ENCODE results near the gene MPP3. TPM values are rescaled to one million over a fixed set of nuclear protein-coding genes. Genes with fewer than 3 reads are reported as not detected.

The MPP3 gene
- total RNA-seq, 2 experiments from 2014 or later, result not detected

DNA sequence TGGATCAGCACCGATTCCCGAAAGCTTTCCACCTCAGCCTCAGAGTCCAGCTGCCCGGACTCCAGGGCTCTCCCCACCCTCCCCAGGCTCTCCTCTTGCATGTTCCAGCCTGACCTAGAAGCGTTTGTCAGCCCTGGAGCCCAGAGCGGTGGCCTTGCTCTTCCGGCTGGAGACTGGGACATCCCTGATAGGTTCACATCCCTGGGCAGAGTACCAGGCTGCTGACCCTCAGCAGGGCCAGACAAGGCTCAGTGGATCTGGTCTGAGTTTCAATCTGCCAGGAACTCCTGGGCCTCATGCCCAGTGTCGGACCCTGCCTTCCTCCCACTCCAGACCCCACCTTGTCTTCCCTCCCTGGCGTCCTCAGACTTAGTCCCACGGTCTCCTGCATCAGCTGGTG is 29.0 kb upstream of the MPP3 start:
- ChIA-PET POLR2A (no interaction called here), CTCF (ENCODE audit: unreplicated experiment) (no interaction called here)
- intact Hi-C loops (cut with micrococcal nuclease; ENCODE audit: unreplicated experiment), result no loop called here
- no peaks in the 10 kb centered on the region for H3K4me1 ChIP-seq (ENCODE audit: insufficient read depth, low read length, poor library complexity, severe bottlenecking)
- no peaks in the 10 kb centered on the region for H3K79me2 ChIP-seq (ENCODE audit: insufficient read depth, low read depth, low read length)
- no peaks in the 10 kb centered on the region for H4K20me1 ChIP-seq (ENCODE audit: insufficient read depth, low read length)
- no peak for TF ChIP-seq EZH2phosphoT487 (IDR thresholded peaks at IDR 0.05; ENCODE audit: borderline replicate concordance, low read depth, low read length)
- TF ChIP-seq, protein P1, sequence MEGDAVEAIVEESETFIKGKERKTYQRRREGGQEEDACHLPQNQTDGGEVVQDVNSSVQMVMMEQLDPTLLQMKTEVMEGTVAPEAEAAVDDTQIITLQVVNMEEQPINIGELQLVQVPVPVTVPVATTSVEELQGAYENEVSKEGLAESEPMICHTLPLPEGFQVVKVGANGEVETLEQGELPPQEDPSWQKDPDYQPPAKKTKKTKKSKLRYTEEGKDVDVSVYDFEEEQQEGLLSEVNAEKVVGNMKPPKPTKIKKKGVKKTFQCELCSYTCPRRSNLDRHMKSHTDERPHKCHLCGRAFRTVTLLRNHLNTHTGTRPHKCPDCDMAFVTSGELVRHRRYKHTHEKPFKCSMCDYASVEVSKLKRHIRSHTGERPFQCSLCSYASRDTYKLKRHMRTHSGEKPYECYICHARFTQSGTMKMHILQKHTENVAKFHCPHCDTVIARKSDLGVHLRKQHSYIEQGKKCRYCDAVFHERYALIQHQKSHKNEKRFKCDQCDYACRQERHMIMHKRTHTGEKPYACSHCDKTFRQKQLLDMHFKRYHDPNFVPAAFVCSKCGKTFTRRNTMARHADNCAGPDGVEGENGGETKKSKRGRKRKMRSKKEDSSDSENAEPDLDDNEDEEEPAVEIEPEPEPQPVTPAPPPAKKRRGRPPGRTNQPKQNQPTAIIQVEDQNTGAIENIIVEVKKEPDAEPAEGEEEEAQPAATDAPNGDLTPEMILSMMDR (conservative IDR thresholded peaks at IDR 0.05; ENCODE audit: low read length), result no peak
- H2AFZ ChIP-seq (ENCODE audit: low read length), result no peak overlapping the region
- DNase-seq (ENCODE audit: low spot score), result no peak
- no peaks in the 10 kb centered on the region for H3K36me3 ChIP-seq (ENCODE audit: insufficient read depth, low read length)
- H3K4me2 ChIP-seq (ENCODE audit: low read length), result no peak overlapping the region
- no TSS peak for BruUV-seq (replicated peaks)
- H3K27ac ChIP-seq (ENCODE audit: low read depth, low read length, poor library complexity, severe bottlenecking), result no peak overlapping the region
- H3K4me3 ChIP-seq (ENCODE audit: low read depth, low read length, poor library complexity, severe bottlenecking), result no peak overlapping the region
- no peaks in the 10 kb centered on the region for H3K9me3 ChIP-seq (ENCODE audit: low read length)
- H3K9me2 ChIP-seq (ENCODE audit: insufficient read depth, low read length), result no peaks in the 10 kb centered on the region

DNA sequence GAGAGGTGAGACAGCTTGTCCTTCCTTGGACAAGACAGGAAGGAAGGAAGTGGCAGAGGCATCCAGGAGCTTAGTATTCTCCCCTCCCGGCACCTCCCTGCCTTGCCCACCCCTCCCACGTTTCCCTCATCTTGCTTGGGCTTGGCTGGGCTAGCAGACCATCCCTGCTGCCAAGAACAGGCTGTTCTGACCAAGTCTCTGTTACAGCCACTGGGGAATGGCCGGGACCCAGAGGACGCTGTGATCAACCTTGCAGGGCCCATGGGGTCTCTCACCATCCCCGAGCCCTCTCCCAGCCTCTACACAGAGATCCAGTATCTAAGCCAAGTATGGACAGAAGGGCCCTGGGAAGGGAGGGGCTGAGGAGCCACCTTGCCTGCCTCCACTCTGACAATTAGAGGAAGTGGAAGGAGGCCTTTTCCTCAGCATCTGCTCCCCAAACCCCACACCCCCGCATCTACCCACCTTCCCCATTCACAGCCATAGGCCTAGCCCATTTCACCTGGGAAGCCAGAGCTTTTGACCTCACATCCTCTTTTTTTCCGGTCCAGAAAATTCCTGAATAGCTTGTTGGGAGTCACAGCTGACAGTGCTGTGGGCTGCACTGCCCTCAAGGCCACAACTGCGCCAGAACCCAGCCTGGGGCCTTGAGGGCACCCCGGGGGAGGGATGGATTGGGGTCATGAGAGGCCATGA is 28.1 kb upstream of the MPP3 start:
- CTCF ChIA-PET (ENCODE audit: unreplicated experiment), result no interaction called here
- TF ChIP-seq, protein P1 (conservative IDR thresholded peaks at IDR 0.05; ENCODE audit: low read length), result no peak
- no peak for TF ChIP-seq EZH2phosphoT487 (IDR thresholded peaks at IDR 0.05; ENCODE audit: borderline replicate concordance, low read depth, low read length)
- H3K4me3 ChIP-seq (ENCODE audit: low read depth, low read length, poor library complexity, severe bottlenecking), result no peak overlapping the region
- H3K27ac ChIP-seq (ENCODE audit: low read depth, low read length, poor library complexity, severe bottlenecking), result no peak overlapping the region
- POLR2A ChIA-PET, result no interaction called here
- intact Hi-C loops (cut with micrococcal nuclease; ENCODE audit: unreplicated experiment), result no loop called here
- no TSS peak for BruUV-seq (replicated peaks)
- H4K20me1 ChIP-seq (ENCODE audit: insufficient read depth, low read length), result no peaks in the 10 kb centered on the region
- no peak overlapping the region for H2AFZ ChIP-seq (ENCODE audit: low read length)
- H3K4me2 ChIP-seq (ENCODE audit: low read length), result no peak overlapping the region
- H3K4me1 ChIP-seq (ENCODE audit: insufficient read depth, low read length, poor library complexity, severe bottlenecking), result no peaks in the 10 kb centered on the region
- H3K9me2 ChIP-seq (ENCODE audit: insufficient read depth, low read length), result no peaks in the 10 kb centered on the region
- no peaks in the 10 kb centered on the region for H3K36me3 ChIP-seq (ENCODE audit: insufficient read depth, low read length)
- H3K9me3 ChIP-seq (ENCODE audit: low read length), result no peaks in the 10 kb centered on the region
- DNase-seq (ENCODE audit: low spot score), result no peak
- H3K79me2 ChIP-seq (ENCODE audit: insufficient read depth, low read depth, low read length), result no peaks in the 10 kb centered on the region

DNA sequence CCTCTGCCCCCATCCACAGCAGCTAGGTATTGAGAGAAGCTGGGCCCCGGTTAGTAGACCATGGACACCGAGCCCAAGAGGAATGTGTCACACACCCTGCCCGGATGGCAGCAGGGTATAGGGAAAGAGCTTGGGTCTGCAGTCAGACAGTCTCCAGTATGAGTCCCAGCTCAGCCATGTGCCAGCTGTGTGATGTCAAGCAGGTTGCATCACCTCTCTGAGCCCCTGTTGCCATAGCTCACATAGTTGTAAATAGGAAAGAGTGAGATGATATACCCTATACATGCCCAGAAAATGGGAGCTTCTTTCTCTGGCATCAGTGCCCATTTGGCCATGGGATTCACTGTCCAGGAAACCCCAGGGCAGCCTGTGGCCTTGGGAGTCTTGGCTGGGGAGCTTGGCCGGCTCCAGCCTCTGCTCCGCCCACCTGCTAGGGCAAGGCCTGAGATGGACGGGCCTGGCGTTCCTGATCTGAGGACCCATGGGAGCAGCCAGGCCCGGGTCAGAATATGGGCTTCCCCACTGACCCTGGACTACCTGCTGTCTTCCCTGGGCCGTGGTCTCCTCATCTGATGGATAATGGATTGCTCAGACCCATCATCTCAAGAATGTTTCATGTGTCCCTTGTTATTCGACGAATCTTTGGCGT is 27.3 kb upstream of the MPP3 start:
- DNase-seq (ENCODE audit: low spot score), result no peak
- TF ChIP-seq, protein P1 (conservative IDR thresholded peaks at IDR 0.05; ENCODE audit: low read length), result no peak
- no peak for TF ChIP-seq EZH2phosphoT487 (IDR thresholded peaks at IDR 0.05; ENCODE audit: borderline replicate concordance, low read depth, low read length)
- Histone ChIP-seq H3K27ac (ENCODE audit: low read depth, low read length, poor library complexity, severe bottlenecking) (no peak overlapping the region), H3K36me3 (ENCODE audit: insufficient read depth, low read length) (no peaks in the 10 kb centered on the region), H3K9me2 (ENCODE audit: insufficient read depth, low read length) (no peaks in the 10 kb centered on the region), H3K9me3 (ENCODE audit: low read length) (no peaks in the 10 kb centered on the region), H2AFZ (ENCODE audit: low read length) (no peak overlapping the region), H3K4me3 (ENCODE audit: low read depth, low read length, poor library complexity, severe bottlenecking) (no peak overlapping the region), H4K20me1 (ENCODE audit: insufficient read depth, low read length) (no peaks in the 10 kb centered on the region), H3K79me2 (ENCODE audit: insufficient read depth, low read depth, low read length) (no peaks in the 10 kb centered on the region), H3K4me1 (ENCODE audit: insufficient read depth, low read length, poor library complexity, severe bottlenecking) (no peaks in the 10 kb centered on the region), H3K4me2 (ENCODE audit: low read length) (no peak overlapping the region)
- no TSS peak for BruUV-seq (replicated peaks)
- CTCF ChIA-PET (ENCODE audit: unreplicated experiment), result no interaction called here
- intact Hi-C loops (cut with micrococcal nuclease; ENCODE audit: unreplicated experiment), result no loop called here
- POLR2A ChIA-PET, result interaction anchor here (0.6 kb wide), 1 partner anchor 1108 kb away, joined by 3 read pairs; the partner anchor contains the start of gene C1QL1
